Common myeloid progenitor, CD34-positive (primary cell): ENCODE results near the gene MGST1.

Experiments
- CTCF ChIA-PET: fragments of 350-600 bp; sonication (Branson Sonifier 250); formaldehyde crosslinking; loops from one replicate; lab custom pipeline; 2021; ENCODE audit warnings: antibody characterized with exemption; lab: Charles Lee
- POLR2A ChIA-PET: fragments of 350-600 bp; sonication (Branson Sonifier 250); formaldehyde crosslinking; loops from one replicate; lab custom pipeline; 2021; ENCODE audit warnings: antibody characterized with exemption; lab: Charles Lee
- DNase-seq, 3 donors: peaks; one replicate each; pipeline versions ENCODE4 v3.0.0 to v3.0.0-alpha.2; 2013
- H3K27ac ChIP-seq, 2 experiments: 1 replicate in 1 of 2; 2 replicates in 1 of 2; pipeline ENCODE4 v1.7.0; 2013; ENCODE audit warnings: inconsistent platforms in 2 of 2, low read length in 2 of 2, mild to moderate bottlenecking in 2 of 2, low read depth in 1 of 2, moderate library complexity in 1 of 2; ENCODE audit not compliant: severe bottlenecking in 2 of 2, insufficient read depth in 1 of 2, poor library complexity in 1 of 2
- H3K27me3 ChIP-seq, 5 experiments: replicated peaks in 2 of 5; 1 replicate in 3 of 5; 2 replicates in 2 of 5; pipeline versions ENCODE4 v1.6.1 to v1.7.0; 2013; ENCODE audit warnings: low read length in 4 of 5, mild to moderate bottlenecking in 2 of 5, moderate library complexity in 2 of 5, inconsistent platforms in 1 of 5; ENCODE audit not compliant: insufficient read depth in 5 of 5, control insufficient read depth in 4 of 5
- H3K36me3 ChIP-seq, 4 experiments: 1 replicate in 2 of 4; 2 replicates in 2 of 4; pipeline versions ENCODE4 v1.6.1 to v1.7.0; 2013; ENCODE audit warnings: low read length in 3 of 4, control low read depth in 1 of 4, mild to moderate bottlenecking in 1 of 4; ENCODE audit not compliant: control insufficient read depth in 4 of 4, insufficient read depth in 4 of 4
- H3K4me1 ChIP-seq, 4 experiments: 1 replicate in 3 of 4; 2 replicates in 1 of 4; pipeline versions ENCODE4 v1.6.1 to v1.7.1; 2013; ENCODE audit warnings: low read length in 3 of 4, mild to moderate bottlenecking in 3 of 4, control low read depth in 1 of 4, inconsistent platforms in 1 of 4, moderate library complexity in 1 of 4; ENCODE audit not compliant: control insufficient read depth in 4 of 4, insufficient read depth in 4 of 4; ENCODE audit errors: control extremely low read depth in 1 of 4
- H3K4me3 ChIP-seq, 7 experiments: 1 replicate in 4 of 7; 2 replicates in 3 of 7; pipeline versions ENCODE4 v1.5.1 to v1.7.0; 2013; ENCODE audit warnings: mild to moderate bottlenecking in 7 of 7, low read length in 6 of 7, moderate library complexity in 6 of 7, inconsistent platforms in 2 of 7, low read depth in 2 of 7, control low read depth in 1 of 7; ENCODE audit not compliant: insufficient read depth in 4 of 7, control insufficient read depth in 1 of 7; ENCODE audit errors: extremely low read depth in 1 of 7
- H3K9me3 ChIP-seq, 5 experiments: 1 replicate in 4 of 5; 2 replicates in 1 of 5; pipeline versions ENCODE4 v1.6.1 to v1.7.1; 2013; ENCODE audit warnings: low read length in 4 of 5, mild to moderate bottlenecking in 2 of 5, inconsistent platforms in 1 of 5, low read depth in 1 of 5, moderate library complexity in 1 of 5; ENCODE audit not compliant: control insufficient read depth in 4 of 5, insufficient read depth in 2 of 5; ENCODE audit errors: control extremely low read depth in 1 of 5
- WGBS: methylation state at CpG from one replicate; pipeline ENCODE4 v1.1.5; 2013; ENCODE audit not compliant: insufficient coverage; 5-methylcytosine and 5-hydroxymethylcytosine counted together

The MGST1 gene

DNA sequence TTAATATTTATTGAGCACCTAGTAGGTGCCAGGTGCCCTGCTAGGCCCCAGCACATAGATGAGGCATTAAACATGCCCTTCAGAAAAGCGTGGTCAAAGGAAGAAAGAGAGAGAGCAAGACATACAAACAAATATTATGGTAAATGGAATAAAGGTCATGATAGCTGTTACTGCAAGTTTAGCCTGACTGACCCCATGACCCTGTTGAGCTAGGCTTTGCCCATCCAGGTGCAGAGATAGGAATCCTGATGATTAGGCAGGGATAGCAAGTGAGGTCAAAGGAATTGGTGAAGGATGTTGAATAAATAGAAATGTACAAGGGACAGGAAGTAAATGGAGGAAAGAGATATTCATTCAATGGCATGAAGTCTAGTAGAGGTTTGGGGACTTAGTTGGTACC, 36.5 kb upstream of the MGST1 start:
- Histone ChIP-seq H3K9me3 (peaks cover 0 to 8% (median 2%) of the 10 kb centered on the region in 5 experiments), H3K27ac (no peak overlapping the region), H3K4me3 (no peak overlapping the region), H3K36me3 (no peaks in the 10 kb centered on the region), H3K27me3 (no peaks in the 10 kb centered on the region), H3K4me1 (peaks cover 0 to 3% (median 0%) of the 10 kb centered on the region in 4 experiments)
- POLR2A ChIA-PET, result no interaction called here
- CTCF ChIA-PET, result no interaction called here
- 80% methylated on average over 1 of the region's 1 CpG for WGBS
- no peak for DNase-seq

DNA sequence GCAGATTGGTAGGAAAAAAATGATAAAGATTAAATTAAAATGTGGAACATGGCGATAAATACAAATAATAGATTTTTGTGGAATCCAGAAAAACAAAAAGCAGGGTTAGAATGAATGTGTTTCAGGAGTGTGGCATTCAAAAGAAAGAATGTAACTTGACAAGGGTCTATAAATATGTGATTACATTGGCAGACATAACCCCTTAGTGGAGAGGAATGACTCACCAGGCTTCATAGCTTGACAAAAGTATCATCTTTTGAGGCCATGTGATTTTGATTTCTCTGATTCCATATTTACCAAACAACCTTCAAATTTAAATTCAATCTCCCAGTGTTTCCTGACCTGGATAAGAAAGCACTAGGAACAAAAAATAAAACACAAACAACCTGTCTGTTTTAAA, 24.4 kb upstream of the MGST1 start:
- no peaks in the 10 kb centered on the region for H3K4me1 ChIP-seq
- no peak for DNase-seq
- no peaks in the 10 kb centered on the region for H3K27me3 ChIP-seq
- 100% methylated on average over 1 of the region's 1 CpG for WGBS
- ChIA-PET CTCF (interaction anchor here (1.0 kb wide), 1 partner anchor 19 kb away, joined by 3 read pairs; no protein-coding TSS in a partner anchor), POLR2A (no interaction called here)
- no peak overlapping the region for H3K27ac ChIP-seq
- H3K4me3 ChIP-seq, result no peak overlapping the region
- H3K36me3 ChIP-seq, result no peaks in the 10 kb centered on the region
- H3K9me3 ChIP-seq, result peaks cover 0 to 2% (median 0%) of the 10 kb centered on the region in 5 experiments

DNA sequence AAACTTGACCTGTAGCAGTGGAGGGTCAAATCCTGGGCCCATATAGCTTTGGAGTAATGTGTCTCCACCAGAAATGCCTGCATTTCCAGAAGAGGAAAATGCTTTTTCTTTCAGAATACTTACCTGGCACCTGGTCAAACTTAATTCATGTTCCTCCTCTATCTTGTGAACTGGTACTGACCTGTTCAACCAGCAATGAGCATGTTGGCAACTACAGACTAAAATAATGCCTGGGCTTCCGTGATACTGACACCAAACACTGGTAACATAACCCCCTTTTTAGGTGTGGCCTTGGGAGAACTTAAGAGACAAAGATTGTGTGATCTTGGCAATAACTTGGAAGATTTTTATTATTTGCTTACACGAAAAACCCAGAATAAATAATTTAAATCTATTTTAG, 23.8 kb upstream of the MGST1 start:
- no peaks in the 10 kb centered on the region for H3K27me3 ChIP-seq
- no peak overlapping the region for H3K27ac ChIP-seq
- no peaks in the 10 kb centered on the region for H3K4me1 ChIP-seq
- CTCF ChIA-PET, result no interaction called here
- POLR2A ChIA-PET, result no interaction called here
- H3K9me3 ChIP-seq, result peaks cover 0 to 5% (median 0%) of the 10 kb centered on the region in 5 experiments
- H3K4me3 ChIP-seq, result no peak overlapping the region
- WGBS, result no CpG with 5 or more reads among the region's 2 CpGs
- DNase-seq, result no peak
- no peaks in the 10 kb centered on the region for H3K36me3 ChIP-seq

DNA sequence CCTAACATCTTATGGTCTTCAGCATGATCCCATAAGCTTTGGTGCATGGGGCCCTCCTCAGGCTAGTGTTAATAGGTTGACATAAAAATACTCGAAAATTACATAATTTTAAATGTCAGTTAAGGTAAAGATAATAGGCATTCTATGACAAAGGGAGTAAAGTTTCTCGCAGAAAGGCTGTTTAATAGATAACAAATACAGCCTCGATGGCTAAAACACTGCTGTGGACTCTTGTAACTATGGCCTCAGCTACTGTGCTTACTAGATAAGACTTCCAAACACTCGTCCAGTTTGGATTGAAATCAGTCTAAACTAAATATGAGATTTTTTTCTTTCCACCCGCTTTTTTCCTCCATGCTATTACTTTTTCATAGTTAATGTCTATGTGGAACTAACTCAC, 23.2 kb upstream of the MGST1 start:
- H3K27ac ChIP-seq, result no peak overlapping the region
- H3K27me3 ChIP-seq, result no peaks in the 10 kb centered on the region
- H3K4me3 ChIP-seq, result no peak overlapping the region
- ChIA-PET POLR2A (no interaction called here), CTCF (no interaction called here)
- no peak for DNase-seq
- peaks cover 0 to 5% (median 0%) of the 10 kb centered on the region in 5 experiments for H3K9me3 ChIP-seq
- no peaks in the 10 kb centered on the region for H3K4me1 ChIP-seq
- WGBS, result 97% methylated on average over 3 of the region's 5 CpGs
- no peaks in the 10 kb centered on the region for H3K36me3 ChIP-seq

DNA sequence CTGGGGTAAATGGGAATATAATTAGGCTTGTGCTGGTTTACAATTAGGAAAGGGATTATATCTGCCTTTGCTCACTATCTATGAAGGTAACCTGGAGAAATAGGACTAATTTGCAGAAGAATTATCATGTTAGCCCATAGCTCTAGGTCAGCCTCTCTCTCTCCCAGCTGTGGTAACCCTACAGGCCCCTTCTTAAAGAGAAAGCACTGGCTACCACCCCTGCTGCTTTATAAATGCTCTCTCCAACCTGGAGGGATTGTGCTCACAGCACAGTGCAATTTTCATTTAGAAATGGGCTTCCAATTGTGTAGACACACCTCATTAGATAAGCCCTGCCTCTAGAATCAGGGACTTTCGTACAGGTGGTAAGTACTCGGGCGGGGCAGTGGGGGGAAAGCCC, 22.7 kb upstream of the MGST1 start:
- no peaks in the 10 kb centered on the region for H3K36me3 ChIP-seq
- no peak overlapping the region for H3K27ac ChIP-seq
- CTCF ChIA-PET, result no interaction called here
- H3K4me3 ChIP-seq, result no peak overlapping the region
- no peak for DNase-seq
- peaks cover 0 to 5% (median 0%) of the 10 kb centered on the region in 5 experiments for H3K9me3 ChIP-seq
- POLR2A ChIA-PET, result no interaction called here
- H3K27me3 ChIP-seq, result no peaks in the 10 kb centered on the region
- H3K4me1 ChIP-seq, result no peaks in the 10 kb centered on the region
- 94% methylated on average over 2 of the region's 3 CpGs for WGBS

DNA sequence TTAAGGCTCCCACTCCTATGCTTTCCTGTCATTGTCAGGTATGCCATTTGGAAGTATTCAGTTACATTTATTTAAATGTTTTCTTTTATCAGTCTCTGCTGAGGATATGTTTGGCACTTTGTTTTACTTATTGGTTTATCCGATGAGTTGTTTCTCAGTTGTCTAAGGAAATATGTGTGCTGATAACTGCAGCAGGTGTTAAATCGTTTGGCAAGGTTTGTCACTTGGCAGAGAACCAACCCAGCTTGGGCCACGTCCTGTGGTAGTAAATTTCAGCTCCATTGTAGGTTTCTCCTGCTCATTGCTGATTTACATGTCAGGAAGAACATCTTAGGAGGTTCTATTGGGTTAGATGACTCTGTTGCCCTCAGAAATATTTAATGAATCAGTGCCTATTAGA, 22.0 kb upstream of the MGST1 start:
- Histone ChIP-seq H3K4me3 (no peak overlapping the region), H3K27me3 (no peaks in the 10 kb centered on the region), H3K9me3 (peaks cover 0 to 5% (median 0%) of the 10 kb centered on the region in 5 experiments), H3K27ac (no peak overlapping the region), H3K36me3 (no peaks in the 10 kb centered on the region), H3K4me1 (no peaks in the 10 kb centered on the region)
- POLR2A ChIA-PET, result no interaction called here
- CTCF ChIA-PET, result no interaction called here
- DNase-seq, result peak in 1 of 3 donors; percentile 3
- 3% methylated on average over 3 of the region's 3 CpGs for WGBS

DNA sequence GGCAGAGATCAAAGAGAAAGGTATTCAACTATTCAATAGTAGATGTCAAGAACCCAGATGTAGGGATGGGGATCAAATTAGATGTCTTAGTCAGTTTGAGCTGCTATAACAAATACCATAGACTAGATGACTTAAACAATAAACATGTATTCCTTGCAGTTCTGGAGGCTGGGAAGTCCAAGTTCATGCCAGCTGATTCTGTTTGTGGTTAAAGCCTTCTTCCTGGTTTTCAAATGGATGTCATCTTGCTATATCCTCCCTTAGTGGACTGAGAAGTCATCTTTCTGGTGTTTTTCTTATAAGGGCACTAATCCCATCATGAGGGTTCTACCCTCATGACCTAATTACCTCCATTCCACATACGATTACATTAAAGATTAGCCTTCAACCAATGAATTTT, 19.5 kb upstream of the MGST1 start:
- no peak overlapping the region for H3K4me3 ChIP-seq
- H3K4me1 ChIP-seq, result no peaks in the 10 kb centered on the region
- POLR2A ChIA-PET, result no interaction called here
- no peaks in the 10 kb centered on the region for H3K36me3 ChIP-seq
- H3K27ac ChIP-seq, result no peak overlapping the region
- CTCF ChIA-PET, result no interaction called here
- 83% methylated on average over 1 of the region's 1 CpG for WGBS
- H3K9me3 ChIP-seq, result peaks cover 0 to 5% (median 0%) of the 10 kb centered on the region in 5 experiments
- DNase-seq, result no peak
- no peaks in the 10 kb centered on the region for H3K27me3 ChIP-seq
